ENCODE measurements around the gene WNT11. TPM values are rescaled to one million over a fixed set of nuclear protein-coding genes. Genes with fewer than 3 reads are reported as not detected.

The WNT11 gene
- polyA plus RNA-seq, 1 donor (not counting 4 experiments of a cell fraction or from before 2014, with no cell fraction given), result not detected

DNA sequence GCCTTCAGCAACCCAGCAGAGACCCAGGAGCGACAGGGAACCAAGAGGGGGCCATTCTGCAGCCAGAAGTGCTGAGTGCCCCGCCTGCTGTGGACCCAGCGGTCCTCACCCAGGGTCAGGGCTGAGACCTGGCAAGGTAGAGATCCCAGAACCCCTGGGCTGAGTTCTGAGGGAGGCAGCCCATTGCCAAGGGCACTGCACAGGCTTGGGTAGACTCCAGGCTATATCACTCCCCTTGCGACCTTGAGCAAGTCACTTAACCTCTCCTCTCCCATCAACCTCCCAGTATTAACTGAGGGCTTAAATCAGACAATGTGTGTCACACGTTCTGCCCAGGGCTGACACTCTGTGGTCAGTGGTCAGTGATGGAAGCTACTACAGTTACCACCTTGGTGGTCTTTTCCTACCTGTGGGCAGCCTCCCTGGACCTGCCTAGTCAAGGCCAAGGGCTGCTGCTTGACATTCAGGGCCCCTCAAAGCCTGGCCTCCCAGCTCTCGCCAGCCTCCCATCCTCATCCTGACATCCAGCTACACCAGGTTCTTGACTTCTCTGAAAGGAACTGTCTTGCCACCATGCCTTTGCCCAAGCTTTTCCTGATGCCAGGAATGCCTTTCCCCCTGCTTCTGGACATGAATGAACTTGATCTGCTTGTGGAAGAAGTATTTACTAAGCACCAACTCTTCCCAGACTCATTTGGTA lies 8.2 kb downstream of the WNT11 start:
- no peaks in the 10 kb centered on the region for H4K20me1 ChIP-seq (ENCODE audit: control insufficient read depth, extremely low read depth, insufficient read depth, low read length)
- no peak overlapping the region for H3K9ac ChIP-seq (ENCODE audit: control insufficient read depth, extremely low read depth, insufficient read depth, low read length)
- no peak for TF ChIP-seq EZH2 (IDR thresholded peaks at IDR 0.05; ENCODE audit: low read length)
- TF ChIP-seq, protein P1, sequence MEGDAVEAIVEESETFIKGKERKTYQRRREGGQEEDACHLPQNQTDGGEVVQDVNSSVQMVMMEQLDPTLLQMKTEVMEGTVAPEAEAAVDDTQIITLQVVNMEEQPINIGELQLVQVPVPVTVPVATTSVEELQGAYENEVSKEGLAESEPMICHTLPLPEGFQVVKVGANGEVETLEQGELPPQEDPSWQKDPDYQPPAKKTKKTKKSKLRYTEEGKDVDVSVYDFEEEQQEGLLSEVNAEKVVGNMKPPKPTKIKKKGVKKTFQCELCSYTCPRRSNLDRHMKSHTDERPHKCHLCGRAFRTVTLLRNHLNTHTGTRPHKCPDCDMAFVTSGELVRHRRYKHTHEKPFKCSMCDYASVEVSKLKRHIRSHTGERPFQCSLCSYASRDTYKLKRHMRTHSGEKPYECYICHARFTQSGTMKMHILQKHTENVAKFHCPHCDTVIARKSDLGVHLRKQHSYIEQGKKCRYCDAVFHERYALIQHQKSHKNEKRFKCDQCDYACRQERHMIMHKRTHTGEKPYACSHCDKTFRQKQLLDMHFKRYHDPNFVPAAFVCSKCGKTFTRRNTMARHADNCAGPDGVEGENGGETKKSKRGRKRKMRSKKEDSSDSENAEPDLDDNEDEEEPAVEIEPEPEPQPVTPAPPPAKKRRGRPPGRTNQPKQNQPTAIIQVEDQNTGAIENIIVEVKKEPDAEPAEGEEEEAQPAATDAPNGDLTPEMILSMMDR (optimal IDR thresholded peaks at IDR 0.05 in 1 of 3, IDR thresholded peaks at IDR 0.05 in 1 of 3, conservative IDR thresholded peaks at IDR 0.05 in 1 of 3; ENCODE audit: extremely low read depth in 1 of 3, insufficient read depth in 2 of 3, low read length in 3 of 3), result no peak
- H2AFZ ChIP-seq (ENCODE audit: control insufficient read depth, low read length), result no peak overlapping the region
- H3K79me2 ChIP-seq (ENCODE audit: control insufficient read depth, insufficient read depth, low read length), result no peaks in the 10 kb centered on the region
- no peaks in the 10 kb centered on the region for H3K4me1 ChIP-seq (ENCODE audit: control insufficient read depth, extremely low read depth, insufficient read depth, low read length)
- H3K9me3 ChIP-seq (ENCODE audit: control insufficient read depth, low read depth, low read length), result no peaks in the 10 kb centered on the region
- no peak overlapping the region for H3K4me2 ChIP-seq (ENCODE audit: control insufficient read depth, extremely low read depth, insufficient read depth, low read depth, low read length)
- H3K36me3 ChIP-seq (ENCODE audit: control insufficient read depth in 2 of 2, extremely low read depth in 1 of 2, insufficient read depth in 2 of 2, low read length in 2 of 2), result no peaks in the 10 kb centered on the region
- FAIRE-seq (no peak), DNase-seq (ENCODE audit: low read depth, low spot score) (no peak)
- dilution Hi-C loops (cut with MboI; ENCODE audit: extremely low pct_ligation_motif_present, low sequenced_read_pairs), result no loop called here
- no peak overlapping the region for H3K4me3 ChIP-seq (ENCODE audit: control insufficient read depth in 2 of 3, extremely low read depth in 1 of 3, insufficient read depth in 2 of 3, low read depth in 1 of 3, low read length in 3 of 3)
- no peak overlapping the region for H3K27ac ChIP-seq (ENCODE audit: control insufficient read depth, insufficient read depth, low read length)
- H3K9me1 ChIP-seq (ENCODE audit: control insufficient read depth, extremely low read depth, insufficient read depth, low read length), result no peaks in the 10 kb centered on the region
- peaks cover 1% of the 10 kb centered on the region for H3K27me3 ChIP-seq (ENCODE audit: control insufficient read depth, extremely low read depth, insufficient read depth, low read length)

DNA sequence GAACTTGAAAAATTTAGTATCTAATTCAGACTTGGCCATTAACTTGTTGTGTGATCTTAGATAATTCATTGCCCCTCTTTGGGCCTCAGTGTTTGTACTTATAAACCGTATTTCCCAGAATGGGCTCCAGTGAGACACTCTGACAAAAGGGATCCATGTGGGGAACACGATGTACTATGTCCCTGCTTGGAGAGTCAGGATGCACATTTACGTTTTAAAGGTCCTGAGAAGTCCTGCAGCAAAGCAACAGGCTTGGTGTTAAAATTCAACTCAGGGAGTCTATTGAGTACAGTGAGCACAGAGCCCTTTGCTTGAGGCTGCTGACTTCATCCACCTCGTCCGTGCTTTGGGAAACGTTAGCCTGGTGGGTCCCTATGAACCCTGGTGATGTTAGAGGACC lies 9.0 kb downstream of the WNT11 start:
- Histone ChIP-seq H3K4me1 (ENCODE audit: control insufficient read depth, extremely low read depth, insufficient read depth, low read length) (no peaks in the 10 kb centered on the region), H3K9me1 (ENCODE audit: control insufficient read depth, extremely low read depth, insufficient read depth, low read length) (no peaks in the 10 kb centered on the region), H3K79me2 (ENCODE audit: control insufficient read depth, insufficient read depth, low read length) (no peaks in the 10 kb centered on the region), H2AFZ (ENCODE audit: control insufficient read depth, low read length) (no peak overlapping the region), H3K27me3 (ENCODE audit: control insufficient read depth, extremely low read depth, insufficient read depth, low read length) (no peaks in the 10 kb centered on the region), H3K36me3 (ENCODE audit: control insufficient read depth in 2 of 2, extremely low read depth in 1 of 2, insufficient read depth in 2 of 2, low read length in 2 of 2) (no peaks in the 10 kb centered on the region), H3K9ac (ENCODE audit: control insufficient read depth, extremely low read depth, insufficient read depth, low read length) (no peak overlapping the region), H4K20me1 (ENCODE audit: control insufficient read depth, extremely low read depth, insufficient read depth, low read length) (no peaks in the 10 kb centered on the region), H3K9me3 (ENCODE audit: control insufficient read depth, low read depth, low read length) (no peaks in the 10 kb centered on the region), H3K27ac (ENCODE audit: control insufficient read depth, insufficient read depth, low read length) (no peak overlapping the region), H3K4me2 (ENCODE audit: control insufficient read depth, extremely low read depth, insufficient read depth, low read depth, low read length) (no peak overlapping the region), H3K4me3 (ENCODE audit: control insufficient read depth in 2 of 3, extremely low read depth in 1 of 3, insufficient read depth in 2 of 3, low read depth in 1 of 3, low read length in 3 of 3) (no peak overlapping the region)
- FAIRE-seq, result no peak
- dilution Hi-C loops (cut with MboI; ENCODE audit: extremely low pct_ligation_motif_present, low sequenced_read_pairs), result no loop called here
- DNase-seq (ENCODE audit: low read depth, low spot score), result no peak
- TF ChIP-seq, protein P1 (optimal IDR thresholded peaks at IDR 0.05 in 1 of 3, IDR thresholded peaks at IDR 0.05 in 1 of 3, conservative IDR thresholded peaks at IDR 0.05 in 1 of 3; ENCODE audit: extremely low read depth in 1 of 3, insufficient read depth in 2 of 3, low read length in 3 of 3), result no peak
- no peak for TF ChIP-seq EZH2 (IDR thresholded peaks at IDR 0.05; ENCODE audit: low read length)

Measured in keratinocyte (primary cell).